IPS-15b (cell line): ENCODE results near the gene SCARF1.

ENCODE experiments used
- H3K27me3 ChIP-seq: one replicate; pipeline ENCODE4 v1.6.1; 2013; ENCODE audit warnings: low read length; ENCODE audit not compliant: control insufficient read depth, insufficient read depth
- H3K36me3 ChIP-seq: one replicate; pipeline ENCODE4 v1.6.1; 2013; ENCODE audit warnings: low read length; ENCODE audit not compliant: control insufficient read depth, insufficient read depth
- H3K4me1 ChIP-seq: one replicate; pipeline ENCODE4 v1.6.1; 2013; ENCODE audit warnings: mild to moderate bottlenecking, low read length; ENCODE audit not compliant: control insufficient read depth, insufficient read depth
- H3K4me3 ChIP-seq: one replicate; pipeline ENCODE4 v1.5.1; 2013; ENCODE audit warnings: low read depth, low read length
- H3K9ac ChIP-seq: one replicate; pipeline ENCODE4 v1.6.1; 2013; ENCODE audit warnings: low read depth, mild to moderate bottlenecking, low read length
- H3K9me3 ChIP-seq: one replicate; pipeline ENCODE4 v1.6.1; 2013; ENCODE audit warnings: mild to moderate bottlenecking, low read length; ENCODE audit not compliant: control insufficient read depth, insufficient read depth

Gene SCARF1

GRCh38 chr17:1584167-1584566 lies 61.4 kb downstream of the SCARF1 start:
- Histone ChIP-seq H3K36me3 (peaks cover 6% of the 10 kb centered on the region), H3K9me3 (no peaks in the 10 kb centered on the region), H3K27me3 (no peaks in the 10 kb centered on the region), H3K4me1 (peaks cover 6% of the 10 kb centered on the region), H3K4me3 (no peak overlapping the region), H3K9ac (no peak overlapping the region)
